GM18505 (cell line): Measurements from ENCODE around the gene TNK2.
A peak's percentile ranks its signal among the peaks of the same experiment; 100 is the strongest.
"Not testable (repeated sequence)": the region's sequence is repeated elsewhere in the genome, so short reads cannot be mapped to it uniquely, and the experiment has no call there.

Experiments
- ATAC-seq: cut with Tn5 transposase; IDR thresholded peaks from one replicate; pipeline ENCODE4 v1.9.1; 2021; ENCODE audit not compliant: unreplicated experiment
- POLR2A ChIP-seq: IDR thresholded peaks from 4 replicates; pipeline ENCODE4 v1.6.1; 2011; ENCODE audit warnings: borderline replicate concordance; ENCODE audit not compliant: insufficient read depth, insufficient read length; ENCODE audit errors: extremely low read depth

The TNK2 gene

DNA sequence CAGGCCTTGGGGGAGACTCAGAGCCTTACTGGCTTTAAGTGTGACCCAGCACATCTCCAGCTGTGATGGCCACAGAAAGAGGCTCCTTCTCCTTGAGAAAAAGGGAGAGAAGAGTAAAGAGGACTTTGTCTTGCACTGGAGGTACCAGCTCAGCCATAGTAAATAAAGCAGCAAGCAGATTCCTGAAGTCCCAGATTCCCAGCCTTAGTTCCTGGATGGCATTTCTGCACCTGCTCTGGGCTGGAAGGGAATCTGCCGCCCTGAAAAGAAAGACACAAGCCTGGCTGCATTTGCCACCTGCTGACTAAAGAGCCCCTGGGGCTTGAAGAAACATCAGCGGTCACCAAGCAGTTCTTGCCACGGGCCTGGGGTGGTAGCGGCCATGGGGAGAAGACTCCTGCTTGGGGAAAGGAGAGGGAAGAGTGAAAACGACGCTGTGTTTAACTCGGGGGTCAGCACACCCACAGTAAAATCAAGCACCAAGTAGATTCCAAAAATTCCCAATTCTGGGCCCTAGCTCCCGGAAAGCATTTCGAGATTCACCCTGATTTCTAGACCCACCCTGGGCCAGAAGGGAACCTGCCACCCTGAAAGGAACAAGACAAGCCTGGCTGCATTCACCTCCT lies 24.2 kb upstream of the TNK2 start:
- no peak for TF ChIP-seq POLR2A
- no peak for ATAC-seq

- no peak for TF ChIP-seq POLR2A
- ATAC-seq = no peak
Measured at GRCh38 chr3:195931582-195932273, 23.4 kb upstream of the TNK2 start.

GRCh38 chr3:195929452-195929851 lies 21.1 kb upstream of the TNK2 start:
- no peak for TF ChIP-seq POLR2A
- ATAC-seq = no peak

GRCh38 chr3:195921334-195921791 lies 13.0 kb upstream of the TNK2 start:
- TF ChIP-seq POLR2A = no peak
- no peak for ATAC-seq

DNA sequence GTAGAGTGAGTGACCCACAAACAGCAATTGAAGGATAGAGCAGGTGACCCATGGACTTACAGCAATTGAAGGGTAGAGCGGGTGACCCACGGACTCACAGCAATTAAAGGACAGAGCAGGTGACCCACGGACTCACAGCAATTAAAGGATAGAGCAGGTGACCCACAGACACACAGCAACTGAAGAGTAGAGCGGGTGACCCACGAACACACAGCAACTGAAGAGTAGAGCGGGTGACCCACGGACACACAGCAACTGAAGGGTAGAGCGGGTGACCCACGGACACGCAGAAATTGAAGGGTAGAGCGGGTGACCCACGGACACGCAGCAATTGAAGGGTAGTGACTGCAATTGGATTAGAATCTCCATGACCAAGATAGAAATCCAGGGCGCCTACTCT lies 9.8 kb upstream of the TNK2 start:
- no peak for TF ChIP-seq POLR2A
- ATAC-seq = no peak

DNA sequence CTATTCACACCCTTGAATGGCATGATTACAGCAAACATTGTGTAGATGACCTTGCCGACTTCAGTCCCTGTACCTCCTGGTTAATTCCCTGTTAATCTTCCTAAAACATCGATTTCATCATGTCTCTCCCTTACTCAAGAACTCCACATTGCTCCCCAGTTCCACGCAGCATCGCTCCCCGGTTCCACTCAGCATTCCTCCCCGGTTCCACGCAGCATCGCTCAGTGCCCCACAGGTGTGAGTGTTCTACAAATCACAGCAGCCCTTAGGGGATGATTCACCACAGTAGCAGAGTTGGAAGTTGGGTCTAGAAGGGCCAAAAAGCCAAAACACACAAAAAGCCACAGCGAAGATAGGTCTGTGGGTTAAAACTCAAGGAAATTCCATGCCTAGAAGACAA lies 8.6 kb upstream of the TNK2 start:
- no peak for TF ChIP-seq POLR2A
- no peak for ATAC-seq

GRCh38 chr3:195916291-195916690 lies 7.9 kb upstream of the TNK2 start:
- no peak for ATAC-seq
- TF ChIP-seq POLR2A = no peak

DNA sequence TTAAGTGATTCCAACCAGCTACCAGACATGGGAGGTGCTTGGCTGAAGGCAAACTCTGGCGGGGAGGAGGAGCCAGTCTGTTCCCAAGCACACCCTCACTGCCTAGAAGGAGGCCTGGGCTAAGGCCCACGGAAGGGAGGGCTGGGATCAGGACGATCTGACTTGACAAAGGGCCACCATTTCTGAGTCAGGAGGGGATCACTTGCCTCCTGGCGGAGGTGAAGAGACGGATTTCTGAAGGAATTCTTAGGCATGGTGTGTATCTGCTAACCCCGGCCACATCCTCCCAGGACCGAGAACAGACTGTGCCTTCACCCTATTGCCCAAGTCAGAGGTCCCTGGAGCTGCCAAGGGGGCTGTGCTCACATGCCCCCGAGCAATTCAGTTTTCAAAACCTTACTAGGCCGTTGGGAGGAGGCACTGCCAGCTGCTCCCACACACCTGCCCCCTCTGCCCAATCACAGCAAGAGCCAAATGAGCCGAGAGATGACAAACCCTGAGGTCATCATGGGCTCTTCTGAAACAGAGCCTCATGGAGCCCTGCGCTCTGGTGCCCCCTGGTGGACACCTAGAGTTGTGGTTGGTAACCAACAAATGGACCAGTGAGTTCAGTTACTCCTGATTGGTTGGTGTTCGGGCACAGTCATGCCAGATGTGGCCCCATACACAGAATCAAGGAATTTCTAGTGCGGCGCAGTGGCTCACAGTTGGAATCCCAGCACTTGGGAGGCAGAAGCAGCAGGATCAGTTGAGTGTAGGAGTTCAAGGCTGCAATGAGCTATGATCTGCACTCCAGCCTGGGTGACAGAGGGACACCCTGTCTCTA lies 6.5 kb upstream of the TNK2 start:
- TF ChIP-seq POLR2A = no peak
- peak; percentile 89 for ATAC-seq

GRCh38 chr3:195914146-195914545 lies 5.8 kb upstream of the TNK2 start:
- ATAC-seq = not testable (repeated sequence)

DNA sequence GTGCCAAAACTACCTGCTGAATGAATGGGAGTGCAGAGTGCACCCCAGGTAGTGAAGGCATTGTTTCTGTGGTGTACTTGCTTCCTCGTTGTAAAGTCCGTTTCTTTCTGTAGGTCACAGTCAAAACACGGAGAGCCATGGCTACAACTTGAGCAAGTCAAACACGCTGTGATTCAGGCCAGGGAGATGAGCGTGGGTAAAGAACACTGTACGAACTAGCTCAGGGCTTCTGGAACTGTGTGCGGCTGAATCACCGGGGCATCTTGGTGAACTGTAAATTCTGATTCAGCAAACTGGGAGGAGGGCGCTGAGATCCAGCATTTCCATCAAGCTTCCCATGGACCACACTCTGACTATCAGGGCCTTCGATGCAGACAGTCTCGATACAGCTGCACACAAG lies 5.0 kb upstream of the TNK2 start:
- TF ChIP-seq POLR2A = no peak
- no peak for ATAC-seq

DNA sequence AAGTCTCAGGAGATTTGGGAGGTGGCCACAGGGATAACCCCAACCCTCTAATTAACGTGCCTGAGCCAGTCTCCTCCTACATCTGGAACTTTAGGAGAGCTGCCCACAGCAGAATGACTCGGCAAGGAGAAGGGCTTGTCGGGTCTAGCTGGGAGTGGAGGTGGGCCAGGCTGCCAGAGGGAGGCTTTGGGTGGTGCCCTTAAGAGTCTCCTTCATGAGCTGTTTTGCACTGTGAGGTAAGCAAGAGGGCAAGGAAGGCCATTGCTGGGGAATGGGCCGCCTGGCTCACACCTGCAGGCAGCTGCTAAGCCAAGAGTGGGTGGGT lies 3.6 kb upstream of the TNK2 start:
- ATAC-seq = no peak
- no peak for TF ChIP-seq POLR2A

- TF ChIP-seq POLR2A = no peak
- no peak for ATAC-seq
Measured at GRCh38 chr3:195911041-195911945, 2.9 kb upstream of the TNK2 start.

GRCh38 chr3:195910499-195910845 lies 2.1 kb upstream of the TNK2 start:
- no peak for TF ChIP-seq POLR2A
- ATAC-seq = no peak
